B cell (primary cell): Measurements from ENCODE around the gene RNASE13.

ENCODE experiments used
- CTCF ChIP-seq: fragments of 200-600 bp; IDR thresholded peaks from one replicate; pipeline ENCODE4 v1.8.0; 2022; ENCODE audit warnings: antibody characterized with exemption, mild to moderate bottlenecking
- EZH2 ChIP-seq: IDR thresholded peaks from 2 replicates; pipeline ENCODE4 v1.6.1; 2012; ENCODE audit warnings: borderline replicate concordance, low read depth, mild to moderate bottlenecking, moderate library complexity, low read length; ENCODE audit not compliant: insufficient read depth, poor library complexity, severe bottlenecking

- TF ChIP-seq CTCF (no peak), EZH2 (no peak)
Observed at GRCh38 chr14:21066882-21067502, 32.4 kb upstream of the RNASE13 start.
